Measurements from ENCODE around the gene MS4A10. TPM values are rescaled to one million over a fixed set of nuclear protein-coding genes. Genes with fewer than 3 reads are reported as not detected.

Gene MS4A10
- total RNA-seq, 1 donor from 2014 or later, result not detected

DNA sequence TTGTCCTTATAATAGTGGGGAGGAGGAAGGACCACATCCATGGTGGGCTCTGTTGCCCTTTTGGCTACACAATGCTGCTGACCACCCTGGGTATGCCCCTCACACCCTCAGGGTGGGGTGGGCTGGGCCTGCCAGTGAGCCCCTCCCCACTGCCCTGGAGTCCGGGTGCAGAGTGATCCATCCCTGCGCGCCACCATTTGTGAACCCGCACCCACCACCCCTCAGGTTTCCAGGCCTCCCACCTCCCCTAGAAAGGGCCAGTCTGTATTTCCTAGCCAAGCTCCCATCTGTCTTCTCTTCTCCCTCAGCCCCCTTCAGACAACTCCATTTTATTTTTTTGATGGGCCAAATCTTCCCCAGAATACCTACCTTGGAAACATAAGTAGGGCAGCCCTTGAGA, 25.0 kb downstream of the MS4A10 start:
- no peak overlapping the region for H3K27ac Mint-ChIP-seq (ENCODE audit: unreplicated experiment)
- DNase-seq, result no peak
- H3K9me3 Mint-ChIP-seq (ENCODE audit: unreplicated experiment), result peaks cover 10% of the 10 kb centered on the region
- no peak overlapping the region for H3K4me3 Mint-ChIP-seq (ENCODE audit: unreplicated experiment)
- H3K36me3 Mint-ChIP-seq (ENCODE audit: unreplicated experiment), result peaks cover 8% of the 10 kb centered on the region
- H3K4me1 Mint-ChIP-seq (ENCODE audit: low read depth, unreplicated experiment), result no peaks in the 10 kb centered on the region
- H3K27me3 Mint-ChIP-seq (ENCODE audit: unreplicated experiment), result peaks cover 4% of the 10 kb centered on the region
- TF ChIP-seq, protein P1, sequence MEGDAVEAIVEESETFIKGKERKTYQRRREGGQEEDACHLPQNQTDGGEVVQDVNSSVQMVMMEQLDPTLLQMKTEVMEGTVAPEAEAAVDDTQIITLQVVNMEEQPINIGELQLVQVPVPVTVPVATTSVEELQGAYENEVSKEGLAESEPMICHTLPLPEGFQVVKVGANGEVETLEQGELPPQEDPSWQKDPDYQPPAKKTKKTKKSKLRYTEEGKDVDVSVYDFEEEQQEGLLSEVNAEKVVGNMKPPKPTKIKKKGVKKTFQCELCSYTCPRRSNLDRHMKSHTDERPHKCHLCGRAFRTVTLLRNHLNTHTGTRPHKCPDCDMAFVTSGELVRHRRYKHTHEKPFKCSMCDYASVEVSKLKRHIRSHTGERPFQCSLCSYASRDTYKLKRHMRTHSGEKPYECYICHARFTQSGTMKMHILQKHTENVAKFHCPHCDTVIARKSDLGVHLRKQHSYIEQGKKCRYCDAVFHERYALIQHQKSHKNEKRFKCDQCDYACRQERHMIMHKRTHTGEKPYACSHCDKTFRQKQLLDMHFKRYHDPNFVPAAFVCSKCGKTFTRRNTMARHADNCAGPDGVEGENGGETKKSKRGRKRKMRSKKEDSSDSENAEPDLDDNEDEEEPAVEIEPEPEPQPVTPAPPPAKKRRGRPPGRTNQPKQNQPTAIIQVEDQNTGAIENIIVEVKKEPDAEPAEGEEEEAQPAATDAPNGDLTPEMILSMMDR (IDR thresholded peaks at IDR 0.05; ENCODE audit: partially characterized antibody, unreplicated experiment), result no peak

- H3K4me3 Mint-ChIP-seq (ENCODE audit: unreplicated experiment), result no peak overlapping the region
- no peak for DNase-seq
- H3K36me3 Mint-ChIP-seq (ENCODE audit: unreplicated experiment), result peaks cover 6% of the 10 kb centered on the region
- peaks cover 10% of the 10 kb centered on the region for H3K9me3 Mint-ChIP-seq (ENCODE audit: unreplicated experiment)
- no peaks in the 10 kb centered on the region for H3K4me1 Mint-ChIP-seq (ENCODE audit: low read depth, unreplicated experiment)
- TF ChIP-seq, protein P1 (IDR thresholded peaks at IDR 0.05; ENCODE audit: partially characterized antibody, unreplicated experiment), result no peak
- H3K27ac Mint-ChIP-seq (ENCODE audit: unreplicated experiment), result no peak overlapping the region
- H3K27me3 Mint-ChIP-seq (ENCODE audit: unreplicated experiment), result peaks cover 4% of the 10 kb centered on the region
Observed at GRCh38 chr11:60810569-60810968, 25.4 kb downstream of the MS4A10 start.

DNA sequence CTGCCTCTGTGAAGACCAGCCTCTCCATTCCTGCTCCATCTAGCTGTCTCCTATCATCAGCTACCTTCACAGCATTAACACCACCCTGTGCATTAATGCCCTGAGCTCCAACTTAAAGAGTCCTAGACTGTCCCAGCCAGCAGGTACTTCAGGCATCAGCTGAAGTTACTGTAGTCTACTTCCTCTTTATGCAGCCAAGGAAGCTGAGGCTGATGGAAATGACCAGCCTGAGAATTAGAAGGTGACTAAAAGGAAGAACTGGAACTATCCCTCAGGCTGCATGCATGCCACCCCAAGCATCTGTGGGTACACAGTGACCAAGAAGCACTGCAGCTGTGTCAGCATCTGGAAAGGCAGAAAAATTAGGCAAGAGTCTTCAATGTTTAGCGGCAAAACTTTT, 28.2 kb downstream of the MS4A10 start:
- no peaks in the 10 kb centered on the region for H3K4me1 Mint-ChIP-seq (ENCODE audit: low read depth, unreplicated experiment)
- peaks cover 6% of the 10 kb centered on the region for H3K36me3 Mint-ChIP-seq (ENCODE audit: unreplicated experiment)
- TF ChIP-seq, protein P1 (IDR thresholded peaks at IDR 0.05; ENCODE audit: partially characterized antibody, unreplicated experiment), result no peak
- H3K27ac Mint-ChIP-seq (ENCODE audit: unreplicated experiment), result no peak overlapping the region
- peaks cover 2% of the 10 kb centered on the region for H3K27me3 Mint-ChIP-seq (ENCODE audit: unreplicated experiment)
- H3K9me3 Mint-ChIP-seq (ENCODE audit: unreplicated experiment), result peaks cover 11% of the 10 kb centered on the region
- DNase-seq, result no peak
- no peak overlapping the region for H3K4me3 Mint-ChIP-seq (ENCODE audit: unreplicated experiment)

DNA sequence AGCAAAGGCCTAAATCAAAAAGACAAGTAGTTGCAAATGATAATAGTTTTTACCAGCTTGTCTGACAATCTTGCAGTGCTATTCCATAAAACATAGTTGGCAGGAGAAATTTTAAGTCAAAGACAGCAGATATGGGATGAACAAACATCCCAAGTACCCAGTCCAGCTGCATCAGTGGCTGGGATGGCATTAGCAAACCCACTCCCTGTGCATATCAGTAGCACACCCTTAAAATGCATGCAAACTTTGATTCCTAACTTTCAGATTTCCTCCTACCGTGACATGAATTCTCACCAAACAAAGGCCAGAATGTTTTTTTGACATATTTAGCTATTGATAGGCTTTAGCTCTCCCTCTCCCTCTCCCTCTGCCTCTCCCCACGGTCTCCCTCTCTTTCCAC, 29.0 kb downstream of the MS4A10 start:
- Mint-ChIP-seq H3K4me3 (ENCODE audit: unreplicated experiment) (no peak overlapping the region), H3K27me3 (ENCODE audit: unreplicated experiment) (peaks cover 2% of the 10 kb centered on the region), H3K9me3 (ENCODE audit: unreplicated experiment) (peaks cover 11% of the 10 kb centered on the region), H3K27ac (ENCODE audit: unreplicated experiment) (no peak overlapping the region), H3K4me1 (ENCODE audit: low read depth, unreplicated experiment) (no peaks in the 10 kb centered on the region), H3K36me3 (ENCODE audit: unreplicated experiment) (peaks cover 8% of the 10 kb centered on the region)
- TF ChIP-seq, protein P1 (IDR thresholded peaks at IDR 0.05; ENCODE audit: partially characterized antibody, unreplicated experiment), result no peak
- DNase-seq, result no peak

DNA sequence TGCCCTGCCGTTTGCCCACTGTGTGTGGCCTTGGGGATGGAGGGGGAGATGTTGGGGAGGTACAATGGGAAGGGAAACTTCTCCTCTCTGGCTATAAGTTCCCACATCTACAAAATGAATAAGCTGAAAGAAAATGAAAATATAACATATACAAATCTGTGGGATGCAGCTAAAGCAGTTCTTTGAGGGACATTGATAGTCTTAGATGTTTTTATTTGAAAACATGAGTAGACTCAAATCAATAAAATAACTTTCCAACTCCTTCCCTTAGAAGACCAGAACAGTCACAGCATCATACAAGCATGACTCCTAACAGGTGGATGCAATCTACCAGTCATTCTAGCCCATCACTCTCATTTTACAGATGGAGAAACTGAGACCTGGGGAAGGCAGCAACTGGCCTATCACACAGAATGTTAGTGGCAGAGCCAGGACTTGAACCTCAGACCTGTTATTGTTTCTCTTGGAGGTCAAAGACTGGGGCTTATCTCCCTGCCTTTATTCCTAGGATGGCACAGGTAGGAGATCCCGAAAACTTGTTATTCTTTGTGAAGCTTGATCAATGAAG, 31.5 kb downstream of the MS4A10 start:
- Mint-ChIP-seq H3K27ac (ENCODE audit: unreplicated experiment) (no peak overlapping the region), H3K27me3 (ENCODE audit: unreplicated experiment) (peaks cover 5% of the 10 kb centered on the region), H3K9me3 (ENCODE audit: unreplicated experiment) (peaks cover 11% of the 10 kb centered on the region), H3K4me3 (ENCODE audit: unreplicated experiment) (no peak overlapping the region), H3K4me1 (ENCODE audit: low read depth, unreplicated experiment) (no peaks in the 10 kb centered on the region), H3K36me3 (ENCODE audit: unreplicated experiment) (peaks cover 10% of the 10 kb centered on the region)
- TF ChIP-seq, protein P1 (IDR thresholded peaks at IDR 0.05; ENCODE audit: partially characterized antibody, unreplicated experiment), result no peak
- no peak for DNase-seq
